ENCODE measurements around the gene YWHAE. TPM values are rescaled to one million over a fixed set of nuclear protein-coding genes. Genes with fewer than 3 reads are reported as not detected.

The YWHAE gene
- total RNA-seq, 1 experiment from 2014 or later = 1,033 TPM

GRCh38 chr17:1402262-1402586 lies 2.2 kb upstream of the YWHAE start (continued):
- TF ChIP-seq IRF2 (CRISPR knock-in tag; IDR thresholded peaks at IDR 0.05; ENCODE audit: borderline replicate concordance, low read depth) (no peak), ZNF671 (CRISPR knock-in tag; IDR thresholded peaks at IDR 0.05) (no peak)

DNA sequence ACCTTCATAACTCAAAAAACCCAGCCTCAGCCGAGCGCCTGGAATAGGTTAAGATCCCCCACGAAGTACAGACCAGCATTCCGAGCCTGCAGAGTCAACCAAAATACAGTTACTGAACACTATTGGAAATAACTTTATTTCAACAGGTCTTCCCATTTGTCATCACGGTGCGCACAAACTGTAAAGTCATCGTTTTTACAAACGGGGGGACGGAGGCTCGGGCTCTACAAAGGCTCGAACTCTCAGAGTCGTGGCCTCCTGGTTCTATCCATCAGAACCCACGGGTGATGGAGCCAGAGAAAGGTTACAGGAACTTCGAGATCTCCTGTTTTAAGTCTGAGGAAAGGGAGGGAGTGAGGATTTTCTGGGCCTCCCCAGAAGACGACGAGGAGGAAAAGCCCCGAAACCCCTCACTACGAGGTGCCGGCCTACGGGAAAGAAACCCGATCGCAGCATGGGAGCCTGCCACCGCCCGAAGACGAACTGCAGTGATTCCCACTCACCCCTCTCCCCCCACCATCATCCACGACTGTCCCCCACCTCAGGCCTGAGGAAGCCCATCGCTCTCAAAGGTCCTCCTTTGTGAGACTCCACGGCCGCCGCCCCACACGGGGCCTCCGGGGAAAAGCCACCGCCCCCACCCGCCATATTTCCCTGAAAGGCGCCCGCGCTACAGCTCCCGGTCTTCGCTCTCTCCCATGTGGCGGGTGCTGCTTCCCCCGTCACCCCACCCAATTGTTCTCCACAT lies 917 bp downstream of the YWHAE start:
- H3K9me3 Mint-ChIP-seq = no peaks in the 10 kb centered on the region

DNA sequence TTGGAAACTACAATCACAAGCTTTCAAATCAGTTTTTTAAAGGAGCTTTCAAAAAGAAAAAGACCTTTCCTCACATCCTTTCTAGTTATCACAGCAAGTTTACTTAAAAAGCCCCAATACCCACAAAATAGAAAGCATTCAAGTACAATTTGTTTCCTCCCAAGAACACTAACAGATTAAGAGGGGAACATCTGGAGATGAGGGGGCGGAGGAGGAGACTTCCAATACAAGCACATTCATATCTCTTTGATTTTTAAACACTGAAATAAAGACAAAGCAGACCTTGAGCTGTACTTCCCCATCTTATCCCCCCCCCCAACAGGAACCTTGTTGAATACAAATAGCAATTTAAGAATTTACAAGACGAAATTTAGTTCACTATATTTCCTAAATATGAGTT lies 2.0 kb downstream of the YWHAE start:
- Mint-ChIP-seq H3K4me3 (peak overlapping the region; percentile 99), H3K27ac (peak overlapping the region; percentile 43), H3K4me1 (peaks cover 44% of the 10 kb centered on the region), H3K9me3 (no peaks in the 10 kb centered on the region), H3K36me3 (peaks cover 15% of the 10 kb centered on the region), H3K27me3 (ENCODE audit: low read depth) (no peaks in the 10 kb centered on the region; the same call in 1 of the 2 replicates)
- ChIA-PET CTCF (interaction anchor here (0.9 to 2.1 kb wide), 4 partner anchors 32 to 135 kb away, joined by 3 to 10 read pairs (median 4); no protein-coding TSS in a partner anchor), POLR2A (interaction anchor here (1.0 kb wide), 1 partner anchor 65 kb away, joined by 3 read pairs; no protein-coding TSS in a partner anchor)
- no peak for TF ChIP-seq ZNF423 (CRISPR knock-in tag; IDR thresholded peaks at IDR 0.05)
- TF ChIP-seq MAX (CRISPR knock-in tag; IDR thresholded peaks at IDR 0.05) = no peak
- no peak for TF ChIP-seq NR3C1 (CRISPR knock-in tag; conservative IDR thresholded peaks at IDR 0.05; ENCODE audit: low read depth)
- no peak for TF ChIP-seq ZNF138 (CRISPR knock-in tag; conservative IDR thresholded peaks at IDR 0.05)
- TF ChIP-seq, protein P1, sequence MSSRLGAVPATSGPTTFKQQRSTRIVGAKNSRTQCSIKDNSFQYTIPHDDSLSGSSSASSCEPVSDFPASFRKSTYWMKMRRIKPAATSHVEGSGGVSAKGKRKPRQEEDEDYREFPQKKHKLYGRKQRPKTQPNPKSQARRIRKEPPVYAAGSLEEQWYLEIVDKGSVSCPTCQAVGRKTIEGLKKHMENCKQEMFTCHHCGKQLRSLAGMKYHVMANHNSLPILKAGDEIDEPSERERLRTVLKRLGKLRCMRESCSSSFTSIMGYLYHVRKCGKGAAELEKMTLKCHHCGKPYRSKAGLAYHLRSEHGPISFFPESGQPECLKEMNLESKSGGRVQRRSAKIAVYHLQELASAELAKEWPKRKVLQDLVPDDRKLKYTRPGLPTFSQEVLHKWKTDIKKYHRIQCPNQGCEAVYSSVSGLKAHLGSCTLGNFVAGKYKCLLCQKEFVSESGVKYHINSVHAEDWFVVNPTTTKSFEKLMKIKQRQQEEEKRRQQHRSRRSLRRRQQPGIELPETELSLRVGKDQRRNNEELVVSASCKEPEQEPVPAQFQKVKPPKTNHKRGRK (CRISPR knock-in tag; IDR thresholded peaks at IDR 0.05; ENCODE audit: borderline replicate concordance) = no peak
- TF ChIP-seq ELF4 (CRISPR knock-in tag; IDR thresholded peaks at IDR 0.05; ENCODE audit: low read depth) = no peak
- no peak for TF ChIP-seq PREB (CRISPR knock-in tag; IDR thresholded peaks at IDR 0.05; ENCODE audit: borderline replicate concordance)
- TF ChIP-seq, protein P2, sequence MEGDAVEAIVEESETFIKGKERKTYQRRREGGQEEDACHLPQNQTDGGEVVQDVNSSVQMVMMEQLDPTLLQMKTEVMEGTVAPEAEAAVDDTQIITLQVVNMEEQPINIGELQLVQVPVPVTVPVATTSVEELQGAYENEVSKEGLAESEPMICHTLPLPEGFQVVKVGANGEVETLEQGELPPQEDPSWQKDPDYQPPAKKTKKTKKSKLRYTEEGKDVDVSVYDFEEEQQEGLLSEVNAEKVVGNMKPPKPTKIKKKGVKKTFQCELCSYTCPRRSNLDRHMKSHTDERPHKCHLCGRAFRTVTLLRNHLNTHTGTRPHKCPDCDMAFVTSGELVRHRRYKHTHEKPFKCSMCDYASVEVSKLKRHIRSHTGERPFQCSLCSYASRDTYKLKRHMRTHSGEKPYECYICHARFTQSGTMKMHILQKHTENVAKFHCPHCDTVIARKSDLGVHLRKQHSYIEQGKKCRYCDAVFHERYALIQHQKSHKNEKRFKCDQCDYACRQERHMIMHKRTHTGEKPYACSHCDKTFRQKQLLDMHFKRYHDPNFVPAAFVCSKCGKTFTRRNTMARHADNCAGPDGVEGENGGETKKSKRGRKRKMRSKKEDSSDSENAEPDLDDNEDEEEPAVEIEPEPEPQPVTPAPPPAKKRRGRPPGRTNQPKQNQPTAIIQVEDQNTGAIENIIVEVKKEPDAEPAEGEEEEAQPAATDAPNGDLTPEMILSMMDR (IDR thresholded peaks at IDR 0.05) = no peak
- TF ChIP-seq, protein P3, sequence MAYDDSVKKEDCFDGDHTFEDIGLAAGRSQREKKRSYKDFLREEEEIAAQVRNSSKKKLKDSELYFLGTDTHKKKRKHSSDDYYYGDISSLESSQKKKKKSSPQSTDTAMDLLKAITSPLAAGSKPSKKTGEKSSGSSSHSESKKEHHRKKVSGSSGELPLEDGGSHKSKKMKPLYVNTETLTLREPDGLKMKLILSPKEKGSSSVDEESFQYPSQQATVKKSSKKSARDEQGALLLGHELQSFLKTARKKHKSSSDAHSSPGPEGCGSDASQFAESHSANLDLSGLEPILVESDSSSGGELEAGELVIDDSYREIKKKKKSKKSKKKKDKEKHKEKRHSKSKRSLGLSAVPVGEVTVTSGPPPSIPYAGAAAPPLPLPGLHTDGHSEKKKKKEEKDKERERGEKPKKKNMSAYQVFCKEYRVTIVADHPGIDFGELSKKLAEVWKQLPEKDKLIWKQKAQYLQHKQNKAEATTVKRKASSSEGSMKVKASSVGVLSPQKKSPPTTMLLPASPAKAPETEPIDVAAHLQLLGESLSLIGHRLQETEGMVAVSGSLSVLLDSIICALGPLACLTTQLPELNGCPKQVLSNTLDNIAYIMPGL (CRISPR knock-in tag; IDR thresholded peaks at IDR 0.05) = no peak
- no peak for TF ChIP-seq SMAD4 (CRISPR knock-in tag; IDR thresholded peaks at IDR 0.05)
- TF ChIP-seq E2F5 (CRISPR knock-in tag; IDR thresholded peaks at IDR 0.05) = no peak
- no peak for TF ChIP-seq NFATC4 (CRISPR knock-in tag; IDR thresholded peaks at IDR 0.05)
- TF ChIP-seq HMGA2 (CRISPR knock-in tag; IDR thresholded peaks at IDR 0.05) = no peak
- DNase-seq (ENCODE audit: low spot score) = no peak
- ATAC-seq = no peak

More for the DNA sequence above, 917 bp downstream of the YWHAE start:
- Mint-ChIP-seq H3K4me1 (peaks cover 33% of the 10 kb centered on the region), H3K4me3 (peak overlapping the region; percentile 99), H3K36me3 (peaks cover 15% of the 10 kb centered on the region), H3K27ac (peak overlapping the region; percentile 93), H3K27me3 (ENCODE audit: low read depth) (no peaks in the 10 kb centered on the region; the same call in 1 of the 2 replicates)
- ChIA-PET POLR2A (interaction anchor here (0.6 to 1.6 kb wide), 3 partner anchors 29 to 138 kb away, joined by 4 to 9 read pairs (median 7); no protein-coding TSS in a partner anchor), CTCF (interaction anchor here (2.9 kb wide), 1 partner anchor 33 kb away, joined by 20 read pairs; no protein-coding TSS in a partner anchor)
- ATAC-seq = no peak
- DNase-seq (ENCODE audit: low spot score) = no peak
- TF ChIP-seq, protein P2 (IDR thresholded peaks at IDR 0.05) = no peak
- TF ChIP-seq, protein P4, sequence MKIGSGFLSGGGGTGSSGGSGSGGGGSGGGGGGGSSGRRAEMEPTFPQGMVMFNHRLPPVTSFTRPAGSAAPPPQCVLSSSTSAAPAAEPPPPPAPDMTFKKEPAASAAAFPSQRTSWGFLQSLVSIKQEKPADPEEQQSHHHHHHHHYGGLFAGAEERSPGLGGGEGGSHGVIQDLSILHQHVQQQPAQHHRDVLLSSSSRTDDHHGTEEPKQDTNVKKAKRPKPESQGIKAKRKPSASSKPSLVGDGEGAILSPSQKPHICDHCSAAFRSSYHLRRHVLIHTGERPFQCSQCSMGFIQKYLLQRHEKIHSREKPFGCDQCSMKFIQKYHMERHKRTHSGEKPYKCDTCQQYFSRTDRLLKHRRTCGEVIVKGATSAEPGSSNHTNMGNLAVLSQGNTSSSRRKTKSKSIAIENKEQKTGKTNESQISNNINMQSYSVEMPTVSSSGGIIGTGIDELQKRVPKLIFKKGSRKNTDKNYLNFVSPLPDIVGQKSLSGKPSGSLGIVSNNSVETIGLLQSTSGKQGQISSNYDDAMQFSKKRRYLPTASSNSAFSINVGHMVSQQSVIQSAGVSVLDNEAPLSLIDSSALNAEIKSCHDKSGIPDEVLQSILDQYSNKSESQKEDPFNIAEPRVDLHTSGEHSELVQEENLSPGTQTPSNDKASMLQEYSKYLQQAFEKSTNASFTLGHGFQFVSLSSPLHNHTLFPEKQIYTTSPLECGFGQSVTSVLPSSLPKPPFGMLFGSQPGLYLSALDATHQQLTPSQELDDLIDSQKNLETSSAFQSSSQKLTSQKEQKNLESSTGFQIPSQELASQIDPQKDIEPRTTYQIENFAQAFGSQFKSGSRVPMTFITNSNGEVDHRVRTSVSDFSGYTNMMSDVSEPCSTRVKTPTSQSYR (CRISPR knock-in tag; IDR thresholded peaks at IDR 0.05) = 0 out of 2 replicates have a peak, but pooled peaks have one; percentile 8

Data from WTC11 (cell line).